B cell (primary cell): ENCODE data around the gene CFAP251.

ENCODE experiments used
- CTCF ChIP-seq: fragments of 200-600 bp; IDR thresholded peaks from one replicate; pipeline ENCODE4 v1.8.0; 2022; ENCODE audit warnings: antibody characterized with exemption, mild to moderate bottlenecking
- EZH2 ChIP-seq: IDR thresholded peaks from 2 replicates; pipeline ENCODE4 v1.6.1; 2012; ENCODE audit warnings: borderline replicate concordance, low read depth, mild to moderate bottlenecking, moderate library complexity, low read length; ENCODE audit not compliant: insufficient read depth, poor library complexity, severe bottlenecking

DNA sequence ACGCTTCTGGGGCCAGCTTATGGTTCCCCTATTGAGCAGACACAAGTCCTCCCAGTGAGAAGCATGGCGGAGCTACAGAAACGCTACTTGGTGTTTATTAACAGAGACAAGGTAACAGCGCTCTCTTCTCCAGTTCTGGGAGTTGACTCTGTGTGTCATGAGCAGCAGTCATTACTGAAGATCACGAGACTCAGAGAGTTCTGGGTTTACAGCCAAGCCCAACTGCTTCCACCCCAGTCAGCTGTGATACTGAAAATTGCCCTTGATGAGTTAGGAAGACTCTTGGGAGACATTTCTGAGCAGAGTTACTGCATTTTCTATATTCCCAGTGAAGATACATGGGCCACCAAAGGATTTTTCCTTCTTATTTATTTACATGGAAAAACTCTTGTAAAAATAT is 48.6 kb downstream of the CFAP251 start:
- no peak for TF ChIP-seq CTCF
- TF ChIP-seq EZH2: no peak
